DOHH2 (cell line): ENCODE measurements around the gene MYO9A.
A peak's percentile ranks its signal among the peaks of the same experiment; 100 is the strongest.

Experiments used
- H3F3A ChIP-seq: fragments of 200-600 bp; sonication (generic), shearing (Covaris generic); 2 replicates; pipeline ENCODE4 v1.6.0; 2016; ENCODE audit warnings: antibody characterized with exemption, mild to moderate bottlenecking; ENCODE audit not compliant: control insufficient read depth, insufficient read depth
- H3K27ac ChIP-seq: fragments of 200-600 bp; sonication (generic); 2 replicates; pipeline ENCODE4 v1.5.1; 2014; ENCODE audit warnings: low read depth, mild to moderate bottlenecking, low read length, moderate library complexity
- H3K27me3 ChIP-seq: fragments of 200-600 bp; sonication (generic); 2 replicates; pipeline ENCODE4 v1.6.1; 2014; ENCODE audit warnings: mild to moderate bottlenecking, low read length, mixed read lengths; ENCODE audit not compliant: control insufficient read depth
- H3K36me3 ChIP-seq: fragments of 200-600 bp; sonication (generic); 2 replicates; pipeline ENCODE4 v1.6.1; 2014; ENCODE audit warnings: mild to moderate bottlenecking, low read length, moderate library complexity, mixed read lengths; ENCODE audit not compliant: control insufficient read depth
- H3K4me1 ChIP-seq: fragments of 200-600 bp; sonication (generic); 2 replicates; pipeline ENCODE4 v1.6.1; 2014; ENCODE audit warnings: mild to moderate bottlenecking, low read length, mixed read lengths; ENCODE audit not compliant: control insufficient read depth
- H3K4me2 ChIP-seq: fragments of 200-600 bp; sonication (generic); 2 replicates; pipeline ENCODE4 v1.6.0; 2014; ENCODE audit warnings: mild to moderate bottlenecking, low read length, moderate library complexity
- H3K4me3 ChIP-seq: fragments of 200-600 bp; sonication (generic); 2 replicates; pipeline ENCODE4 v1.5.1; 2014; ENCODE audit warnings: mild to moderate bottlenecking, low read length, mixed read lengths
- H3K79me2 ChIP-seq: fragments of 200-600 bp; sonication (generic); 2 replicates; pipeline ENCODE4 v1.6.1; 2014; ENCODE audit warnings: mild to moderate bottlenecking, low read length, mixed read lengths; ENCODE audit not compliant: control insufficient read depth
- H3K9me2 ChIP-seq: fragments of 200-600 bp; sonication (generic); replicated peaks from 2 replicates; pipeline ENCODE4 v1.6.1; 2014; ENCODE audit warnings: mild to moderate bottlenecking, low read length, mixed read lengths; ENCODE audit not compliant: control insufficient read depth
- H3K9me3 ChIP-seq: fragments of 200-600 bp; sonication (generic); 2 replicates; pipeline ENCODE4 v1.6.1; 2014; ENCODE audit warnings: antibody characterized with exemption, low read length, mixed read lengths; ENCODE audit not compliant: control insufficient read depth, insufficient read depth
- H4K20me1 ChIP-seq: fragments of 200-600 bp; sonication (generic); 2 replicates; pipeline ENCODE4 v1.6.0; 2014; ENCODE audit warnings: low read depth, mild to moderate bottlenecking, antibody characterized with exemption, low read length, moderate library complexity; ENCODE audit not compliant: control insufficient read depth, insufficient read depth
- EZH2phosphoT487 ChIP-seq: fragments of 200-600 bp; sonication (generic); IDR thresholded peaks from 2 replicates; pipeline ENCODE4 v1.6.1; 2017; ENCODE audit warnings: borderline replicate concordance, mild to moderate bottlenecking, antibody characterized with exemption, low read length, moderate library complexity, mixed read lengths
- TF ChIP-seq, protein P1 (sequence below): fragments of 200-600 bp; sonication (generic); IDR thresholded peaks from one replicate; pipeline ENCODE4 v1.5.1; 2014; ENCODE audit warnings: antibody characterized with exemption, mild to moderate bottlenecking, low read depth, low read length; ENCODE audit not compliant: poor library complexity, severe bottlenecking

MYO9A gene

GRCh38 chr15:71781965-71782265, 336.0 kb downstream of the MYO9A start:
- no peaks in the 10 kb centered on the region for H3K36me3 ChIP-seq
- H3K4me1 ChIP-seq = peaks cover 15% of the 10 kb centered on the region
- H3K9me3 ChIP-seq = no peaks in the 10 kb centered on the region
- H3F3A ChIP-seq = no peaks in the 10 kb centered on the region
- H3K4me3 ChIP-seq = no peak overlapping the region
- H3K4me2 ChIP-seq = no peak overlapping the region
- H4K20me1 ChIP-seq = no peaks in the 10 kb centered on the region
- H3K79me2 ChIP-seq = no peaks in the 10 kb centered on the region
- H3K9me2 ChIP-seq = no peaks in the 10 kb centered on the region
- TF ChIP-seq, protein P1, sequence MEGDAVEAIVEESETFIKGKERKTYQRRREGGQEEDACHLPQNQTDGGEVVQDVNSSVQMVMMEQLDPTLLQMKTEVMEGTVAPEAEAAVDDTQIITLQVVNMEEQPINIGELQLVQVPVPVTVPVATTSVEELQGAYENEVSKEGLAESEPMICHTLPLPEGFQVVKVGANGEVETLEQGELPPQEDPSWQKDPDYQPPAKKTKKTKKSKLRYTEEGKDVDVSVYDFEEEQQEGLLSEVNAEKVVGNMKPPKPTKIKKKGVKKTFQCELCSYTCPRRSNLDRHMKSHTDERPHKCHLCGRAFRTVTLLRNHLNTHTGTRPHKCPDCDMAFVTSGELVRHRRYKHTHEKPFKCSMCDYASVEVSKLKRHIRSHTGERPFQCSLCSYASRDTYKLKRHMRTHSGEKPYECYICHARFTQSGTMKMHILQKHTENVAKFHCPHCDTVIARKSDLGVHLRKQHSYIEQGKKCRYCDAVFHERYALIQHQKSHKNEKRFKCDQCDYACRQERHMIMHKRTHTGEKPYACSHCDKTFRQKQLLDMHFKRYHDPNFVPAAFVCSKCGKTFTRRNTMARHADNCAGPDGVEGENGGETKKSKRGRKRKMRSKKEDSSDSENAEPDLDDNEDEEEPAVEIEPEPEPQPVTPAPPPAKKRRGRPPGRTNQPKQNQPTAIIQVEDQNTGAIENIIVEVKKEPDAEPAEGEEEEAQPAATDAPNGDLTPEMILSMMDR = no peak
- no peak for TF ChIP-seq EZH2phosphoT487
- H3K27ac ChIP-seq = no peak overlapping the region
- H3K27me3 ChIP-seq = peaks cover 20% of the 10 kb centered on the region

DNA sequence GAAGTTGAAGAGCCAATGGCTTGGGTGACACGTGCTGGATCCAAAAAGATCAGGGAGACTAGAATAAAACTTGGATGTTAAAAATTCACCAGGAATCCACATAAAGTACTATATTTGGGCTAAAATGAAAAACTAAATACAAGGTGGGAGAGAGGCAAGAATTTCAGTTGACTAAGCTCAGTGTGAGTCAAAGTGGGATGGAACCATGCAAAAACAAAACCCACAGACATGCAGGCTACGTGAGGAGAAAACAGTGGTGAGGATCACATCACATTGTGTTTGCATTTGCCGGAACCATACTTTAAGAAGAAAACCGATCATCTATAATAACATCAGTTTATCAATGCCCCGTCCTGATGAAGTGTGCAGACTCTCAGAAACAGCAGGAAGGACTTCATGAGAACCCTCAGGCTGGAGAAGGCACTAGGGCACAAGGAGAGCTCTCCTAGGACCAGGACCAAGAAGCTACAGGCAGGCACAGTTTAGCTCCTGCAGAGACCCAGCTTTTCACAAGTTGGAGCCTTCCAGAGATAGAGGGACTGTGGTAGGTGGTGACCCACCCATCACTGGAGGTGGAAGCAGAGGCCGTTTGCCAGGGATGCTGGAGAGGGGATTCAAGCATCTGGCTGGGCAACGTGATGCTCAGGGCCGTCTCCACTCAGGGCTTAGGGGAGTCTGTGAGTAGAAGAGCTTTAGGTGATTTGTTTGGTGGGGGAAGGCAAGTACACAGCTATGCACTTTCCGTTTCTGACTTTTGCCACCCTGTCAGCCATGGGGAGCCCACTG, 336.6 kb downstream of the MYO9A start:
- Histone ChIP-seq H3K4me1 (peaks cover 15% of the 10 kb centered on the region), H3K9me2 (no peaks in the 10 kb centered on the region), H3K4me2 (no peak overlapping the region), H3K27me3 (peaks cover 20% of the 10 kb centered on the region), H3K36me3 (no peaks in the 10 kb centered on the region), H3K27ac (no peak overlapping the region), H3K9me3 (no peaks in the 10 kb centered on the region), H3K4me3 (no peak overlapping the region), H3F3A (no peaks in the 10 kb centered on the region), H3K79me2 (no peaks in the 10 kb centered on the region), H4K20me1 (no peaks in the 10 kb centered on the region)
- TF ChIP-seq, protein P1 = no peak
- no peak for TF ChIP-seq EZH2phosphoT487

DNA sequence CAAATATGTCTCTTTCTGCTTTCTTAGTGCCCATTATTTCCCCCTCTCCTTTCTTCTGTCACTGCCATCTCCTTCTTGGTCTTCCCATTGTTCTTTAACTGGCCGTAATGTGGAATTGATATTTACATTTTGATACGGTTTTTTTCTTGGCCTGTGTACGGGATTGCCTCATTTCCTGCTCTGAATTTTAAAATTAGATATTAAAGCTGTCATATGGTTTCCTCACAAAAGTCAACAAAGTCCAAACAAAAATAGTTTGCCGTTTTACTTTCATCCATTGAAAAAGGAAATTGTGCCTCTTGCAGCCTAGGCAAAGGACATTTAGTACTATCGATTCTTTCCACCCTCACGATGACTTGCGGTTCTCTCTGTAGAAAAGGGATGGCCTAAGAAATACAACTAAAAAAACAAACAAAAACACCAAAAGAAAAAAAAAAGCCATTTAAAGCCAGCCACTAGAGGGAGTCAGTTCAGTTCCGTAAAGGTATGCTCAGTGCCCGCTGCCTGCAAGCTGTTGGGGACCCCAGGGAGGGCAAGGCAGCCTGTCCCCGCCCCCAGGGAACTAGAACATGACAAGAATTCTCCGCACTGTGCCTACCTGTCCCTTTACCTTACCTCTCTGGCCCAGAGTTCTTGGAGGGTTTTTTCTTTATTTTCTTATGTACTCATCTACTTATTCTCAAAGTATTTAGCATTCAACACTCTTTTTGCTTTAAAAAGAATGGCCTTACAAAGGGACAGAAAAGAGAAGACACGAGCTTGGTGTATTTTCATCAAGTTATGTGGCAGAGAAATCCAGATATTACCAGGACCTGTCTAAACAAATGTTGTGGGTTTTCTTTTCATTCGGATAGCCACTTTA, 337.6 kb downstream of the MYO9A start:
- H3K9me2 ChIP-seq = no peaks in the 10 kb centered on the region
- no peaks in the 10 kb centered on the region for H3K9me3 ChIP-seq
- H3K27me3 ChIP-seq = peaks cover 20% of the 10 kb centered on the region
- no peak for TF ChIP-seq EZH2phosphoT487
- TF ChIP-seq, protein P1 = peak; percentile 84
- H3K79me2 ChIP-seq = no peaks in the 10 kb centered on the region
- H4K20me1 ChIP-seq = no peaks in the 10 kb centered on the region
- H3K27ac ChIP-seq = no peak overlapping the region
- H3F3A ChIP-seq = no peaks in the 10 kb centered on the region
- H3K4me3 ChIP-seq = no peak overlapping the region
- H3K4me1 ChIP-seq = peaks cover 13% of the 10 kb centered on the region
- H3K36me3 ChIP-seq = no peaks in the 10 kb centered on the region
- peak overlapping the region; percentile 52 for H3K4me2 ChIP-seq
